Liver (tissue), 3 donors: Measurements from ENCODE around the gene CD82.

Source experiments
- CTCF ChIP-seq: fragments of 150-350 bp; IDR thresholded peaks from 2 replicates; pipeline ENCODE4 v1.5.1; 2017; ENCODE audit warnings: improper control_type of control experiment, low read depth, low read length; ENCODE audit not compliant: missing input control
- EGR1 ChIP-seq, 2 donors: IDR thresholded peaks; 2 replicates each; pipeline ENCODE4 v1.6.1; 2016 to 2018; ENCODE audit warnings: antibody characterized with exemption in 2 of 2, low read depth in 2 of 2
- FOXA2 ChIP-seq: IDR thresholded peaks from 2 replicates; pipeline ENCODE4 v1.6.1; 2016; ENCODE audit warnings: antibody characterized with exemption
- RAD21 ChIP-seq, 2 donors: IDR thresholded peaks; 2 replicates each; pipeline ENCODE4 v1.6.1; 2016; ENCODE audit warnings: antibody characterized with exemption in 2 of 2, mild to moderate bottlenecking in 2 of 2
- RXRA ChIP-seq, 2 donors: IDR thresholded peaks; 2 replicates each; pipeline ENCODE4 v1.6.1; 2017 to 2018; ENCODE audit warnings: antibody characterized with exemption in 2 of 2, mild to moderate bottlenecking in 1 of 2
- SP1 ChIP-seq: IDR thresholded peaks from 2 replicates; pipeline ENCODE4 v1.6.1; 2018; ENCODE audit warnings: antibody characterized with exemption, mild to moderate bottlenecking
- TAF1 ChIP-seq: conservative IDR thresholded peaks from 2 replicates; pipeline ENCODE4 v1.6.1; 2016; ENCODE audit warnings: antibody characterized with exemption, mild to moderate bottlenecking
- YY1 ChIP-seq: IDR thresholded peaks from 2 replicates; pipeline ENCODE4 v1.6.1; 2016; ENCODE audit warnings: antibody characterized with exemption, mild to moderate bottlenecking
- ZBTB33 ChIP-seq: IDR thresholded peaks from 2 replicates; pipeline ENCODE4 v1.6.1; 2016; ENCODE audit warnings: antibody characterized with exemption
- donor health status: healthy.
- donor health status: healthy.

GRCh38 chr11:44583353-44583669 lies 17.8 kb downstream of the CD82 start:
- TF ChIP-seq CTCF, result no peak
- no peak for TF ChIP-seq RXRA (IDR thresholded peaks at IDR 0.05)
- no peak for TF ChIP-seq FOXA2
- no peak for TF ChIP-seq TAF1
- TF ChIP-seq SP1, result no peak
- TF ChIP-seq RAD21 (IDR thresholded peaks at IDR 0.05), result no peak
- TF ChIP-seq YY1, result no peak
- no peak for TF ChIP-seq EGR1 (IDR thresholded peaks at IDR 0.05; ENCODE audit: low read depth in 2 of 2)
- TF ChIP-seq ZBTB33, result no peak
